ENCODE results near the gene ATP11B. TPM values are rescaled to one million over a fixed set of nuclear protein-coding genes. Genes with fewer than 3 reads are reported as not detected.

Gene ATP11B
- total and polyA plus RNA-seq, 2 of the 8 experiments (the other 6 are each of a cell fraction or from before 2014, with no cell fraction given) = 5.1 to 26.5 TPM

DNA sequence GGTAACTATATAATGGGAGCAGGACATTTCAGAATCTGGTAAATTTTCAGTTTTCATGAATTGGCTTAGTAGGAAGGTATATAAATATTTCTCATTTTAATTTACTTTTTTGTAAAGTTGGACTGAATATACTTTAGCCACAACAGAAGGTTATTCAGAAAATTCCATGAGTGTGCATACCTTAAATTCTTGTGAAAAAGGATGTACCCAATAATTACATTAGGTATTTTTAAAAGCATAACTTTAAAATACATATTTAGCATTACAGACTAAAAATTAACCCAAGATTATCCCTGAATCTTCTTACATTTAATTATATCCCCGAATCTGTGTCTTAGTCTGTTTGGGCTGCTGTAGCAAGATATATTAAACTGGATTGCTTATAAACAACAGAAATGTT lies 24.9 kb upstream of the ATP11B start:
- no peak overlapping the region for H3K14ac ChIP-seq (ENCODE audit: insufficient read length)
- H2AFZ ChIP-seq (ENCODE audit: low read length) = no peak overlapping the region
- 86% methylated on average over 1 of the region's 1 CpG; no CpG with 5 or more reads in 1 of the 2 experiments for WGBS, 2 experiments (ENCODE audit: extremely low coverage in 1 of 2, insufficient coverage in 1 of 2, insufficient read length in 1 of 2, insufficient replicate concordance in 2 of 2, low coverage in 1 of 2, low lambda C conversion rate in 2 of 2, missing lambda C conversion rate in 1 of 2)
- no peak overlapping the region for H3K4me2 ChIP-seq (ENCODE audit: insufficient read depth in 1 of 2, low read depth in 2 of 2, low read length in 2 of 2)
- no peaks in the 10 kb centered on the region for H3K23me2 ChIP-seq (ENCODE audit: low read depth, low read length)
- no peak overlapping the region for H3K27ac ChIP-seq (ENCODE audit: low read depth, low read length)
- H4K20me1 ChIP-seq (replicated peaks in 1 of 2; ENCODE audit: control insufficient read depth in 1 of 2, insufficient read depth in 2 of 2, low read length in 2 of 2) = no peaks in the 10 kb centered on the region
- H2BK20ac ChIP-seq (ENCODE audit: low read length) = no peak overlapping the region
- DNase-seq (ENCODE audit: low read depth in 1 of 2, low spot score in 2 of 2) (no peak), FAIRE-seq (no peak)
- ChIA-PET POLR2A (ENCODE audit: partially characterized antibody) (no interaction called here), CTCF (ENCODE audit: partially characterized antibody) (no interaction called here)
- no peak overlapping the region for H2BK5ac ChIP-seq (ENCODE audit: low read depth, low read length)
- no peak overlapping the region for H3K4me3 ChIP-seq (ENCODE audit: extremely low read depth in 1 of 4, insufficient read depth in 2 of 4, low read depth in 3 of 4, low read length in 4 of 4)
- H3K4ac ChIP-seq (replicated peaks; ENCODE audit: insufficient read length, low read depth, low read length) = no peak overlapping the region
- H3K4me1 ChIP-seq (replicated peaks in 1 of 4; ENCODE audit: control insufficient read depth in 3 of 4, insufficient read depth in 4 of 4, low read length in 3 of 4) = no peaks in the 10 kb centered on the region
- no peaks in the 10 kb centered on the region for H3K27me3 ChIP-seq (replicated peaks in 1 of 4; ENCODE audit: control insufficient read depth in 3 of 4, extremely low read depth in 1 of 4, insufficient read depth in 3 of 4, low read length in 3 of 4)
- no peak overlapping the region for H4K5ac ChIP-seq (ENCODE audit: insufficient read length, low read depth, low read length)
- H4K91ac ChIP-seq (replicated peaks; ENCODE audit: insufficient read length, low read length) = no peak overlapping the region
- H3K9me3 ChIP-seq (ENCODE audit: insufficient read depth in 2 of 2, low read depth in 1 of 2, low read length in 1 of 2) = no peaks in the 10 kb centered on the region
- H2BK120ac ChIP-seq (replicated peaks; ENCODE audit: low read depth, low read length) = no peak overlapping the region
- no peak overlapping the region for H3K56ac ChIP-seq (replicated peaks; ENCODE audit: insufficient read length, low read depth, low read length)
- H3K79me1 ChIP-seq (ENCODE audit: low read depth, low read length) = no peaks in the 10 kb centered on the region
- no peak overlapping the region for H3K9ac ChIP-seq (replicated peaks in 1 of 4; ENCODE audit: extremely low read depth in 1 of 4, low read depth in 3 of 4, low read length in 3 of 4)
- no peaks in the 10 kb centered on the region for H3K79me2 ChIP-seq (ENCODE audit: control insufficient read depth in 1 of 2, insufficient read depth in 2 of 2, low read length in 2 of 2)
- H3K36me3 ChIP-seq (ENCODE audit: control insufficient read depth in 2 of 4, insufficient read depth in 4 of 4, low read length in 3 of 4) = no peaks in the 10 kb centered on the region
- H2AK5ac ChIP-seq (ENCODE audit: low read depth, low read length) = no peak overlapping the region
- no peak overlapping the region for H2BK15ac ChIP-seq (ENCODE audit: low read length)
- H2BK12ac ChIP-seq (ENCODE audit: low read depth, low read length) = no peak overlapping the region
- H4K8ac ChIP-seq (ENCODE audit: extremely low read depth, insufficient read depth, low read length) = no peak overlapping the region
- H3K18ac ChIP-seq (ENCODE audit: extremely low read depth, low read length) = no peak overlapping the region
- H3K23ac ChIP-seq (ENCODE audit: insufficient read length) = no peak overlapping the region
- TF ChIP-seq KDM5A (IDR thresholded peaks at IDR 0.05; ENCODE audit: low read length) (no peak), EZH2 (IDR thresholded peaks at IDR 0.05; ENCODE audit: low read depth, low read length, severe bottlenecking) (no peak), KDM4A (IDR thresholded peaks at IDR 0.05; ENCODE audit: low read depth, low read length, severe bottlenecking) (no peak), POU5F1 (IDR thresholded peaks at IDR 0.05; ENCODE audit: low read depth, low read length) (no peak), SRF (IDR thresholded peaks at IDR 0.05; ENCODE audit: low read depth, low read length) (no peak), TAF7 (optimal IDR thresholded peaks at IDR 0.05; ENCODE audit: borderline replicate concordance, low read depth, low read length) (no peak), PHF8 (conservative IDR thresholded peaks at IDR 0.05; ENCODE audit: low read depth, low read length) (no peak), TAF1 (IDR thresholded peaks at IDR 0.05; ENCODE audit: low read depth, low read length) (no peak), SIX5 (IDR thresholded peaks at IDR 0.05; ENCODE audit: low read depth, low read length) (no peak), NANOG (IDR thresholded peaks at IDR 0.05; ENCODE audit: insufficient read depth, low read depth, low read length, poor library complexity, severe bottlenecking) (no peak), SIRT6 (IDR thresholded peaks at IDR 0.05; ENCODE audit: low read length) (no peak), HDAC2 (IDR thresholded peaks at IDR 0.05; ENCODE audit: borderline replicate concordance in 1 of 2, low read depth in 2 of 2, low read length in 2 of 2) (no peak), RXRA (IDR thresholded peaks at IDR 0.05; ENCODE audit: insufficient read depth, low read depth, low read length) (no peak), SUZ12 (IDR thresholded peaks at IDR 0.05; ENCODE audit: low read length) (no peak), SP1 (IDR thresholded peaks at IDR 0.05; ENCODE audit: low read depth, low read length) (no peak), SP4 (IDR thresholded peaks at IDR 0.05; ENCODE audit: low read length) (no peak)

Measured in H1 (cell line).